ENCODE data around the gene TRIP12. TPM values are rescaled to one million over a fixed set of nuclear protein-coding genes. Genes with fewer than 3 reads are reported as not detected.

TRIP12 gene
- polyA plus RNA-seq, 1 donor from 2014 or later, result 57.2 TPM

- Histone ChIP-seq H3K36me3 (ENCODE audit: insufficient read depth, low read length) (no peaks in the 10 kb centered on the region), H4K20me1 (ENCODE audit: insufficient read depth) (no peaks in the 10 kb centered on the region), H3K9me3 (ENCODE audit: low read length) (no peaks in the 10 kb centered on the region), H3K9me2 (ENCODE audit: insufficient read depth, low read length) (no peaks in the 10 kb centered on the region), H3K27me3 (ENCODE audit: insufficient read depth, low read depth, low read length) (no peaks in the 10 kb centered on the region), H2AFZ (ENCODE audit: low read depth, low read length) (peak within 1 kb of the TSS; percentile 97), H3K79me2 (replicated peaks; ENCODE audit: insufficient read depth, low read length) (peaks cover 43% of the 10 kb centered on the region), H3K27ac (ENCODE audit: low read length) (peak within 1 kb of the TSS; percentile 99), H3K4me2 (ENCODE audit: low read length) (peak within 1 kb of the TSS; percentile 79), H3F3A (ENCODE audit: insufficient read depth, low read length, poor library complexity, severe bottlenecking) (peaks cover 3% of the 10 kb centered on the region), H3K4me3 (ENCODE audit: low read length) (peak within 1 kb of the TSS; percentile 85), H3K9ac (ENCODE audit: low read length) (peak within 1 kb of the TSS; percentile 98)
- peak; percentile 7 for TF ChIP-seq POLR2AphosphoS5 (IDR thresholded peaks at IDR 0.05)
- TF ChIP-seq RAD21 (conservative IDR thresholded peaks at IDR 0.05), result no peak
- TF ChIP-seq CTCF (IDR thresholded peaks at IDR 0.05; ENCODE audit: poor library complexity, severe bottlenecking), result no peak
- no peak for TF ChIP-seq EZH2 (IDR thresholded peaks at IDR 0.05; ENCODE audit: borderline replicate concordance, insufficient read depth, low read length, poor library complexity, severe bottlenecking)
- TF ChIP-seq SMC3 (conservative IDR thresholded peaks at IDR 0.05; ENCODE audit: poor library complexity), result peak; percentile 22
- peak; percentile 37 for TF ChIP-seq TAF1 (IDR thresholded peaks at IDR 0.05; ENCODE audit: low read depth)
- TF ChIP-seq MXI1 (conservative IDR thresholded peaks at IDR 0.05; ENCODE audit: poor library complexity, severe bottlenecking), result peak; percentile 93
- TF ChIP-seq EP300 (conservative IDR thresholded peaks at IDR 0.05; ENCODE audit: poor library complexity, severe bottlenecking), result no peak
- no peak for TF ChIP-seq REST (IDR thresholded peaks at IDR 0.05; ENCODE audit: borderline replicate concordance)
These were observed 909 bp upstream of the TRIP12 start, which contains the start of gene FBXO36 for GRCh38 chr2:229922449-229923386. Gene FBXO36, plus strand, starts transcription at chr2:229922503. Its CDS starts 11 bp downstream, at chr2:229922514.

GRCh38 chr2:229921101-229921891, 513 bp downstream of the TRIP12 start:
- Histone ChIP-seq H3K9ac (ENCODE audit: low read length) (peak overlapping the region; percentile 98), H3K27me3 (ENCODE audit: insufficient read depth, low read depth, low read length) (no peaks in the 10 kb centered on the region), H3F3A (ENCODE audit: insufficient read depth, low read length, poor library complexity, severe bottlenecking) (peaks cover 3% of the 10 kb centered on the region), H3K4me3 (ENCODE audit: low read length) (peak overlapping the region; percentile 85), H3K4me2 (ENCODE audit: low read length) (peak overlapping the region; percentile 87), H3K27ac (ENCODE audit: low read length) (peak overlapping the region; percentile 99), H3K36me3 (ENCODE audit: insufficient read depth, low read length) (no peaks in the 10 kb centered on the region), H3K9me3 (ENCODE audit: low read length) (no peaks in the 10 kb centered on the region), H4K20me1 (ENCODE audit: insufficient read depth) (no peaks in the 10 kb centered on the region), H2AFZ (ENCODE audit: low read depth, low read length) (peak overlapping the region; percentile 74), H3K79me2 (replicated peaks; ENCODE audit: insufficient read depth, low read length) (peaks cover 56% of the 10 kb centered on the region), H3K9me2 (ENCODE audit: insufficient read depth, low read length) (no peaks in the 10 kb centered on the region)
- TF ChIP-seq POLR2AphosphoS5 (IDR thresholded peaks at IDR 0.05) (peak; percentile 54), REST (IDR thresholded peaks at IDR 0.05; ENCODE audit: borderline replicate concordance) (no peak), EP300 (conservative IDR thresholded peaks at IDR 0.05; ENCODE audit: poor library complexity, severe bottlenecking) (peak; percentile 19)

Data from neural cell (in vitro differentiated cells).